GM21528 (cell line): ENCODE results near the gene KRTAP4-16.
"Not testable (repeated sequence)": the region's sequence is repeated elsewhere in the genome, so short reads cannot be mapped to it uniquely, and the experiment has no call there.

Experiments used
- ATAC-seq: cut with Tn5 transposase; IDR thresholded peaks from one replicate; pipeline ENCODE4 v1.9.1; 2021; ENCODE audit warnings: mild to moderate bottlenecking, moderate library complexity; ENCODE audit not compliant: unreplicated experiment, low FRiP score

The KRTAP4-16 gene

GRCh38 chr17:41119696-41120690 is 18.0 kb upstream of the KRTAP4-16 start:
- not testable (repeated sequence) for ATAC-seq

GRCh38 chr17:41118721-41119120 is 16.7 kb upstream of the KRTAP4-16 start:
- no peak for ATAC-seq

- ATAC-seq, result not testable (repeated sequence)
These were observed 15.9 kb upstream of the KRTAP4-16 start, which contains the start of gene KRTAP4-11 for GRCh38 chr17:41117846-41118386. KRTAP4-11 (minus strand) TSS chr17:41118373; CDS start chr17:41118315, 58 bp downstream.

GRCh38 chr17:41116297-41116696 is 14.3 kb upstream of the KRTAP4-16 start:
- no peak for ATAC-seq

- no peak for ATAC-seq
These were observed 9.3 kb upstream of the KRTAP4-16 start for GRCh38 chr17:41111151-41111885.

- ATAC-seq, result not testable (repeated sequence)
These were observed 6.8 kb upstream of the KRTAP4-16 start for GRCh38 chr17:41108728-41109386.

- ATAC-seq, result no peak
These were observed 6.0 kb upstream of the KRTAP4-16 start for GRCh38 chr17:41107941-41108450.

GRCh38 chr17:41105347-41105746 is 3.3 kb upstream of the KRTAP4-16 start, which contains the start of gene KRTAP4-9:
KRTAP4-9 (plus strand) TSS chr17:41105389; CDS start chr17:41105389, 0 bp downstream.
- ATAC-seq, result not testable (repeated sequence)

GRCh38 chr17:41104386-41105038 is 2.5 kb upstream of the KRTAP4-16 start:
- ATAC-seq, result not testable (repeated sequence)

GRCh38 chr17:41103896-41104295 is 1.9 kb upstream of the KRTAP4-16 start:
- no peak for ATAC-seq

- ATAC-seq, result not testable (repeated sequence)
These were observed 2.1 kb downstream of the KRTAP4-16 start for GRCh38 chr17:41099682-41100480.

GRCh38 chr17:41098481-41098880 is 3.5 kb downstream of the KRTAP4-16 start:
- ATAC-seq, result no peak

GRCh38 chr17:41098042-41098441 is 4.0 kb downstream of the KRTAP4-16 start, which contains the start of gene KRTAP4-8:
KRTAP4-8 (minus strand) TSS chr17:41098142; CDS start chr17:41098084, 58 bp downstream.
- ATAC-seq, result no peak

GRCh38 chr17:41096055-41096454 is 6.0 kb downstream of the KRTAP4-16 start:
- ATAC-seq, result no peak

GRCh38 chr17:41088760-41089352 is 13.2 kb downstream of the KRTAP4-16 start:
- ATAC-seq, result not testable (repeated sequence)

- ATAC-seq, result not testable (repeated sequence)
These were observed 17.7 kb downstream of the KRTAP4-16 start, which contains the start of gene KRTAP4-7 for GRCh38 chr17:41084100-41084856. KRTAP4-7 (plus strand) TSS chr17:41084150; CDS start chr17:41084207, 57 bp downstream.

GRCh38 chr17:41083427-41083826 is 18.6 kb downstream of the KRTAP4-16 start:
- not testable (repeated sequence) for ATAC-seq
